GM21529 (cell line): ENCODE measurements around the gene HIVEP3.
"Not testable (repeated sequence)": the region's sequence is repeated elsewhere in the genome, so short reads cannot be mapped to it uniquely, and the experiment has no call there.

Experiments used
- ATAC-seq: cut with Tn5 transposase; IDR thresholded peaks from one replicate; pipeline ENCODE4 v1.9.1; 2021; ENCODE audit not compliant: unreplicated experiment

The HIVEP3 gene

DNA sequence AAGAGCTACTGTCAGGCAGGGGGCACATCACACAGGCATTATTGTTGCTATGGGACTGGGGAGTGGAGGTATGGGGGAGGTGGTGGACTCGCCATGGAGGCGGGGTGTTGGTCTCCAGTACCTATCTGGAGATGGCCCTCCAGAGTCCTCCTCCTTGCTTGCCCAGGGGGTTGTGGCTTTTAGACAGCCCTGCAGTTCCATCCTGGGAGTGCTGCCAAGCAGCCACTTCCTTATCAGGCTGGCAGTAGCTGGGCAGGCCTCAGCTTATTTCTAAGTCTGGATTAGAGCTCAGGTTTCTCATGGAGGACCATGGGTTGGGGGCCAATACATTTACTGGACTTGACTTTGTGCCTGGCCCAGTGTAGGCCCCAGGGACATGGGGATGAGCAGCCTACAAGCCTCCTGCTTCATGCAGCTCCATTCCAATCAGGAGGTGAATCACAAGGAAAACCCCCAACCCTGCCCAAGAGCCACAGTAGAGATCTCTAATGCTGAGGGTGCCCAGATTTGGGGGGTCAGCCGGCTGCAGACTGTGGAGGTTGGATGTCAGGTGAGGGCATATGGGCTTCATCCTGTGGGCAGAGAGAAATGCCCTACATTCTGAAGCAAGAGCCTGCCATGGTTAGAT lies 223.5 kb downstream of the HIVEP3 start:
- no peak for ATAC-seq

DNA sequence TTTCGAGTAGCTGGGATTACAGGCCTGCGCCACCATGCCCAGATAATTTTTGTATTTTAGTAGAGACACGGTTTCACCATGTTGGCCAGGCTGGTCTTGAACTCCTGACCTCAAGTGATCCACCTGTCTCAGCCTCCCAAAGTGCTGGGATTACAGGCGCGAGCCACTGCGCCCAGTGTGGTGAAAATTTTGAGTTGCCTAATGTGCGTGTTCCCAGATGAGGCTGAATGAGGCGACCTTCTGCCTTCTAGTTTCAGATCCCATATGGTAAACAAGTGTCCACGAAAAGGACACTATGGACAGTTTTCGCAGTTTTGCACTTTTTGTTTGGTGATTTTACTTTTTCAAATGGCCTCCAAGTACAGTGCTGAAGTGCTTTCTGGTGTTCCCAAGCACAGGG lies 226.8 kb downstream of the HIVEP3 start:
- not testable (repeated sequence) for ATAC-seq

- no peak for ATAC-seq
Measured at GRCh38 chr1:41691424-41691823, 227.3 kb downstream of the HIVEP3 start.

GRCh38 chr1:41690331-41690730 lies 228.4 kb downstream of the HIVEP3 start:
- ATAC-seq, result no peak

DNA sequence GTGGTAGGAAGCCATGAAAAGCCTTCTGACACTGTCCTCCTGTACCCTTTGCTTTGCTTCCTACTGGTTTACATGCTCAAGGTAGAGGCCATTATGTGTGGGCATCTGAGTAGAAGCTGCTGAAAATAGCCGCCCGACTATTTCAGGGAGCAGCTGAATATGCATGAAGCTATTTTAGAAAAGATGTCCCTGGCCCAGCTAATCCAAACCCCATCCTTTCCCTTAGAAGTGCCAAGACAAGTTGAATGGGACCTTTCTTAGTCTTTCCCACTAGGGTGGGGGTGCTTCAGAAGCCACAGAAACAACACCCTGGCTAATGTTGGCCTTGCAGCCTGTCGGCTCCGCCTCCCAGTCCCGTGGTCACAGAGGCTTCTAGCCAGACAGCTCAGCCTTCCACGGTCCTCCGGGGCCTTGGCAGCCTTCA lies 229.2 kb downstream of the HIVEP3 start:
- no peak for ATAC-seq

DNA sequence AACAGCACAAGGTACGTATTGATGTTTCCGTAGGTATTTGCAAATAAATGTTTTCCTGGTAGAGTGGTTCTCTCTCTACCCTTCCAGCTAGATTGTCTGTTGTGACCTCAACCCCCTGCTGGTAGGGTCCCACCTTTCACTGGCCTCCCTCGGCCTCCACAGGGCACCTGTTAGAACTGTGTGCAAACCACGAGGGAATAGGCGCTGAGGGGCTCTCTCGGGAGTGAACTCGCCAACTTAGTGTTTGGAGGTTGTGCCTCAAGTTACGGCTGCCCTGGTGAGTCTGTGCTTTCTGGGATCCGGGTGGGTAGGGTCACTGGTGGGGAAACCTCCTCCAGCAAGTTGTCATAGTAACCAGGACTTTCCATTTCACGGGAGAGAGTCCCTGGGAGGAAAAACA lies 229.6 kb downstream of the HIVEP3 start:
- no peak for ATAC-seq

- no peak for ATAC-seq
Measured at GRCh38 chr1:41687007-41687406, 231.7 kb downstream of the HIVEP3 start.

DNA sequence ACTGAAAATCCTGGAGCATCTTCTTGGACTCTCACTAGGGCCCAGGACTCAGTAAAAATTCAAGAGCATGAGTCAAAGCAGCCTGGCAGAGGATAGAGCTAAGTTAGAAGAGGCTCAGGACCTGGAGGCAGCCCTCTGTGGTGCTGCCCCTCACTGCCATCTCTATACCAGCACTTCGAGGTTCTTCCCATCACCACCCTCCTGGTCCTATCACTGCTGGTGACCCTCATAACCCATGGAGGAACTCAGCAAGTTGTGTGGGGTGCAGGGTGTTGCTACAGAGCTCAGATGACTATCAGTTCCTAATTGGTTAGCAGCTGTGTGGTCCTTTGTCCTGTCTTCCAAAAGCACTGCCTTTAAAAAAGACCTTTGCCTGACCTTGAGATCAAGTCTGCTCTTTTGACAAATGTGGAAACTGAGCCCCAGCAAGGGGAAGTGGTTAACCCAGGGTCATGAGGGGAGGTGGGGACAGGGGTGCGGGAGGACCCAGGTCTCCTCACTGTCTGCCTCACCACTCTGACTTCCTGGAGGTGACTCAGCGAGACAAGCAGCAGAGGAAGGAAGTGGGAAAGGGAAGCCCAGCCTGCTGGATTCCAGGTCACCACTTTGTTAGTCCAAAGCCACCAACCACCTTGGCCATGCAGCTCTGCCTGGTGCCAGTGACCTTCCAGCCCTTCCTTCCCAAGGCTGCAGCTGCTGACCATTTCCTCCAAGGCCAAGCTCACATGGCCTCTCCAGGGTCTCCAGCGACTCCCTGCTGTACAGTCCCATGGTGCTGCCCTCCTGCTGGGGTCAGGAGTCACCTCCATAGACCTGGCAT lies 234.8 kb downstream of the HIVEP3 start:
- no peak for ATAC-seq

- no peak for ATAC-seq
Measured at GRCh38 chr1:41682845-41683625, 235.7 kb downstream of the HIVEP3 start.

GRCh38 chr1:41682149-41682548 lies 236.6 kb downstream of the HIVEP3 start:
- no peak for ATAC-seq

GRCh38 chr1:41681331-41682098 lies 237.2 kb downstream of the HIVEP3 start:
- ATAC-seq, result no peak

GRCh38 chr1:41679994-41680393 lies 238.7 kb downstream of the HIVEP3 start:
- ATAC-seq, result no peak

- ATAC-seq, result no peak
Measured at GRCh38 chr1:41679531-41679930, 239.2 kb downstream of the HIVEP3 start.

- peak; percentile 80 for ATAC-seq
Measured at GRCh38 chr1:41678111-41678878, 240.4 kb downstream of the HIVEP3 start.

- ATAC-seq, result no peak
Measured at GRCh38 chr1:41677620-41678019, 241.1 kb downstream of the HIVEP3 start.

- no peak for ATAC-seq
Measured at GRCh38 chr1:41675401-41675800, 243.3 kb downstream of the HIVEP3 start.

DNA sequence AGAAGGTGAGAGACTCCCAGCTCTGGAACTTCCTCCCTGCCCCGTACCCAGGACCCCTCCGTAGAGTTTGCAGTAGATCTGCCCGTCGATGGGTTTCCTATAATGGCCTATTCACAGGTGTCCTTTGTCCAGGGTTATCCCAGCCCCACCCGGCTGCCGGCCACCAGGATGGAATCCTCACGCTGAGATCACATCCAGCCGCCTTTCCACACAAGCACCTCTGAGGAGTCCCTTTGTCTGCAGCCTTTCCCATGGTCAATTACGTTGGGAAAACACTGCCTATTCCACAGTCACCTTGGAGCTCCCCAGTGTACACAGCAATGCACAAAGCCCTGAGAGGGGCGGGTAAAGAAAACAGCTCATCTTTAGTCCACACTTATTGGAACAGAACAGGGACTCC lies 244.2 kb downstream of the HIVEP3 start:
- no peak for ATAC-seq

DNA sequence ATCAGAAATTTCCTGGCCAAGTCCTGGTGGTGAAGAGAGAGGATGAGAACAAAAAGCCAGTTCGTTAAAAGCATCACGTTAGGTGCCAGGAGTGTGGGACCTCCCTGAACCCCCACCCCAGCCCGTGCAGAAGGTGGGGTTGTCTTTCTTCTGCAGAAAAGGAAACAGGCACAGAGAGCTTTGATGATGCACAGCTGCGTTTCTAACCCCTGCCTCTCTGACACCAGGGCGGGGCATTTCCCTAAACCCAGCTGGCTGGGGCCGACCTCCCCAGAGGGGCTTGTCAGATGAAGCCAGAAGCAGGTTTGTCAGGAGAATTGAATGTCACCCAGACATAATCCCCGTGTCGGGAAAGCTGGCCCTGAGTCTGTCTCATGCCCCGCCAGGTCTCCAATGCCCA lies 244.9 kb downstream of the HIVEP3 start:
- ATAC-seq, result no peak

GRCh38 chr1:41673378-41673777 lies 245.3 kb downstream of the HIVEP3 start:
- ATAC-seq, result peak; percentile 78

DNA sequence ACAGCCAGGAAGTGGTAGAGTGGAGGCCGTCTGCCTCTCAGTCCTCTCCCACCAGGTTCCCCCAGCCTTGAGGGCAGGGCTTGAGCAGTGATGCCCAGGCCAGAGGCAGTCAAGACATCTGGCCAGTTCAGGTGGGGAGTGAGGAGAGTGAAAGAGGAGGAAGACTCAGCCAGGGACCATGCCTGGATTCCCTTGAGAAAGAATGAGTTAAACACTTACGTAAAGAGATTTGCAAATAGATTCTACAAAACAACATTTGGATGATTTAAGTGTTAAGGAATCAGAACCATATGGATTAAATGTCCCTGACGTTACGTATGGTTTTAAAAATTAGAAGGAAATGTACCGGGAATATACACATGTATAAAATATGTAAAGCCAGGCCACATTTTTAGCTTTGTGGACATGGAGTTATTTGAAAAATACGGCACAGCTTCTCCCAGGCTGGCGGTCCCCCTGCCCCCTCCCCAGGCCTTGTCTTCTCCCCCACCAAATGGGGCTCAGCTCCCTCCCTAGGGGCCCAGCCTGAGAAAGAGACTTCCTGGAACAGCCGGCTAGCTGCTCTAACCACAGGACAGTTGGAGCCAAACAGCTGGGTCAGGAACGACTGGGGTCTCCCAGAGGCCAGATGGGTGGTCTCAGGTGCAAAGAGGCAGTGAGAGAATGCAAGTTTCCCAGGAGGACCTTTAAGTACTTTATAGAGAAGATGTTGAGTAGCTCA lies 245.9 kb downstream of the HIVEP3 start:
- ATAC-seq, result no peak
